Measurements from ENCODE around the gene SDF4. TPM values are rescaled to one million over a fixed set of nuclear protein-coding genes. Genes with fewer than 3 reads are reported as not detected.

Gene SDF4
- total RNA-seq, 1 donor from 2014 or later, result 74.2 TPM

GRCh38 chr1:1202831-1203560, 28.8 kb downstream of the SDF4 start:
- intact Hi-C loops (cut with DNase I), result no loop called here
- Histone ChIP-seq H3K4me3 (no peak overlapping the region), H3K4me1 (peaks cover 39% of the 10 kb centered on the region), H3K27me3 (no peaks in the 10 kb centered on the region), H3K36me3 (no peaks in the 10 kb centered on the region), H3K27ac (no peak overlapping the region), H3K9me3 (no peaks in the 10 kb centered on the region)
- DNase-seq (ENCODE audit: extremely low spot score in 2 of 2), result no peak
- no peak for TF ChIP-seq CTCF (IDR thresholded peaks at IDR 0.05)
- no peak for TF ChIP-seq POLR2A (IDR thresholded peaks at IDR 0.05)
- TF ChIP-seq POLR2AphosphoS5 (IDR thresholded peaks at IDR 0.05; ENCODE audit: insufficient read depth in 1 of 2, low read depth in 1 of 2), result no peak

- TF ChIP-seq POLR2AphosphoS5 (IDR thresholded peaks at IDR 0.05; ENCODE audit: insufficient read depth in 1 of 2, low read depth in 1 of 2), result peak in 1 of 2 donors; percentile 24
- TF ChIP-seq POLR2A (IDR thresholded peaks at IDR 0.05), result peak in 1 of 2 donors; percentile 7
- TF ChIP-seq CTCF (IDR thresholded peaks at IDR 0.05), result no peak
- intact Hi-C loops (cut with DNase I), result no loop called here
- H3K27me3 ChIP-seq, result no peaks in the 10 kb centered on the region
- H3K27ac ChIP-seq, result peak overlapping the region; percentile 53
- no peaks in the 10 kb centered on the region for H3K36me3 ChIP-seq
- peak overlapping the region; percentile 38 to 59 for H3K4me3 ChIP-seq
- H3K9me3 ChIP-seq, result no peaks in the 10 kb centered on the region
- H3K4me1 ChIP-seq, result peaks cover 20% of the 10 kb centered on the region
- DNase-seq (ENCODE audit: extremely low spot score in 2 of 2), result no peak
Observed at GRCh38 chr1:1200876-1201810, 30.7 kb downstream of the SDF4 start.

- peak overlapping the region; percentile 38 to 59 for H3K4me3 ChIP-seq
Observed at GRCh38 chr1:1199961-1200875, 31.6 kb downstream of the SDF4 start.

More at GRCh38 chr1:1199961-1200875, 31.6 kb downstream of the SDF4 start:
- intact Hi-C loops (cut with DNase I), result no loop called here
- Histone ChIP-seq H3K9me3 (peaks cover under 1% of the 10 kb centered on the region), H3K27ac (no peak overlapping the region), H3K4me1 (peaks cover 11% of the 10 kb centered on the region), H3K27me3 (no peaks in the 10 kb centered on the region), H3K36me3 (no peaks in the 10 kb centered on the region)
- DNase-seq (ENCODE audit: extremely low spot score in 2 of 2), result no peak
- no peak for TF ChIP-seq POLR2AphosphoS5 (IDR thresholded peaks at IDR 0.05; ENCODE audit: insufficient read depth in 1 of 2, low read depth in 1 of 2)
- no peak for TF ChIP-seq POLR2A (IDR thresholded peaks at IDR 0.05)
- TF ChIP-seq CTCF (IDR thresholded peaks at IDR 0.05), result no peak

Data from vagina (tissue), 2 donors.